ENCODE data around the gene ZFHX2.

DNA sequence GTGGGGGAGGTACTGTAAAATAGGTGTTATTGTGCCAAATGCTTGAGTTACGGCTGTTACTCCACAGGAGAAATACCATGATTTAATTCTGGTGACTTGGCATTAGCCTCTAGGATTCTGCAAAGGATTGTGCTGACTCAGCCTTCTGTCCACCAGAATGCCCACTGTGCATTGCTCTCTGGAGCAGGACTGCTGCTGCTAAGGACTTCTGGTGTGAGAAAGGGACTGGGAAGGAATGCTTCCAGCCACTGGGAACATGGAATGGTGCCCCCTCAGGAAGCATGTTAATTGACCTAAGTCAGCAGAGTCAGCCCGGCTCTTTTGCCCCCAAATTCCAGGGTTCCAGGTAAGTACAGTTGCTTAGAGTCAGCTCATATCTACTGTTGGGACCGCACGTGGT, 32.9 kb downstream of the ZFHX2 start:
- TF ChIP-seq POLR2A (IDR thresholded peaks at IDR 0.05; ENCODE audit: low read depth, low read length), result no peak
- TF ChIP-seq CHD1 (IDR thresholded peaks at IDR 0.05; ENCODE audit: low read depth, low read length), result no peak
- TF ChIP-seq, protein P1, sequence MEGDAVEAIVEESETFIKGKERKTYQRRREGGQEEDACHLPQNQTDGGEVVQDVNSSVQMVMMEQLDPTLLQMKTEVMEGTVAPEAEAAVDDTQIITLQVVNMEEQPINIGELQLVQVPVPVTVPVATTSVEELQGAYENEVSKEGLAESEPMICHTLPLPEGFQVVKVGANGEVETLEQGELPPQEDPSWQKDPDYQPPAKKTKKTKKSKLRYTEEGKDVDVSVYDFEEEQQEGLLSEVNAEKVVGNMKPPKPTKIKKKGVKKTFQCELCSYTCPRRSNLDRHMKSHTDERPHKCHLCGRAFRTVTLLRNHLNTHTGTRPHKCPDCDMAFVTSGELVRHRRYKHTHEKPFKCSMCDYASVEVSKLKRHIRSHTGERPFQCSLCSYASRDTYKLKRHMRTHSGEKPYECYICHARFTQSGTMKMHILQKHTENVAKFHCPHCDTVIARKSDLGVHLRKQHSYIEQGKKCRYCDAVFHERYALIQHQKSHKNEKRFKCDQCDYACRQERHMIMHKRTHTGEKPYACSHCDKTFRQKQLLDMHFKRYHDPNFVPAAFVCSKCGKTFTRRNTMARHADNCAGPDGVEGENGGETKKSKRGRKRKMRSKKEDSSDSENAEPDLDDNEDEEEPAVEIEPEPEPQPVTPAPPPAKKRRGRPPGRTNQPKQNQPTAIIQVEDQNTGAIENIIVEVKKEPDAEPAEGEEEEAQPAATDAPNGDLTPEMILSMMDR (conservative IDR thresholded peaks at IDR 0.05; ENCODE audit: low read depth, low read length), result no peak
- no peak for TF ChIP-seq FOS (IDR thresholded peaks at IDR 0.05; ENCODE audit: low read depth, low read length)
